Lung (tissue), 12 donors: ENCODE measurements around the gene HACD4. TPM values are rescaled to one million over a fixed set of nuclear protein-coding genes. Genes with fewer than 3 reads are reported as not detected.
"Not testable (repeated sequence)": the region's sequence is repeated elsewhere in the genome, so short reads cannot be mapped to it uniquely, and the experiment has no call there.

ENCODE experiments used
- ATAC-seq: fragments of 200-7000 bp; cut with Tn5 transposase; one replicate; pipeline ENCODE4 v1.9.1; 2020; ENCODE audit warnings: moderate number of reproducible peaks; ENCODE audit not compliant: insufficient read depth, low FRiP score
- DNase-seq, 3 donors: peaks; one replicate each; pipeline ENCODE4 v3.0.0-alpha.2; 2013 to 2017
- H3K27ac ChIP-seq, 2 donors: one replicate each; pipeline ENCODE4 v1.5.1; 2013; ENCODE audit warnings: mild to moderate bottlenecking in 2 of 2, moderate library complexity in 2 of 2, control low read depth in 1 of 2, inconsistent platforms in 1 of 2, low read depth in 1 of 2, low read length in 1 of 2
- H3K27me3 ChIP-seq, 3 donors: one replicate each; pipeline ENCODE4 v1.5.1; 2013; ENCODE audit warnings: low read length in 2 of 3; ENCODE audit not compliant: control insufficient read depth in 3 of 3, insufficient read depth in 3 of 3
- H3K36me3 ChIP-seq, 4 donors: one replicate each; pipeline ENCODE4 v1.5.1; 2013; ENCODE audit warnings: low read length in 4 of 4, mild to moderate bottlenecking in 1 of 4, moderate library complexity in 1 of 4; ENCODE audit not compliant: control insufficient read depth in 4 of 4, insufficient read depth in 4 of 4
- H3K4me1 ChIP-seq, 5 donors: one replicate each; pipeline ENCODE4 v1.5.1; 2013; ENCODE audit warnings: low read length in 5 of 5, mild to moderate bottlenecking in 2 of 5, moderate library complexity in 1 of 5; ENCODE audit not compliant: control insufficient read depth in 5 of 5, insufficient read depth in 5 of 5
- H3K4me3 ChIP-seq: one replicate; pipeline ENCODE4 v1.5.1; 2013; ENCODE audit warnings: mild to moderate bottlenecking, control low read depth, moderate library complexity
- H3K9ac ChIP-seq, 2 donors: one replicate each; pipeline ENCODE4 v1.5.1; 2013; ENCODE audit warnings: low read length in 2 of 2, control low read depth in 1 of 2; ENCODE audit not compliant: insufficient read depth in 1 of 2
- H3K9me3 ChIP-seq, 4 donors: one replicate each; pipeline ENCODE4 v1.5.1; 2013; ENCODE audit warnings: low read length in 3 of 4, mild to moderate bottlenecking in 1 of 4, moderate library complexity in 1 of 4; ENCODE audit not compliant: control insufficient read depth in 4 of 4, insufficient read depth in 3 of 4
- WGBS, 2 donors: extraction: QIAGEN DNeasy Blood & Tissue Kit; methylation state at CpG; one replicate each; pipeline ENCODE4 v1.1.7; 2013; 5-methylcytosine and 5-hydroxymethylcytosine counted together
- polyA plus RNA-seq, 2 donors: library from polyadenylated mRNA; stranded (reverse); fragments of 200-250 nt; gene quantifications; one replicate each; pipeline ENCODE4 v1.2.1, GENCODE V29; 2013
- total RNA-seq, 2 donors: library from RNA; depleted of rRNA in 1 of 2; stranded (reverse); fragments of >200 nt in 1 of 2; gene quantifications; one replicate each; pipeline ENCODE4 v1.2.1, GENCODE V29; 2014 to 2021
- TF ChIP-seq, protein P1 (sequence below): IDR thresholded peaks from 2 replicates; pipeline ENCODE4 v1.5.1; 2012; ENCODE audit warnings: mild to moderate bottlenecking; ENCODE audit errors: control extremely low read depth, extremely low read depth
- donor health status: control.
- donor health status: control.
- donor health status: Bipolar disorder and iron deficiency.
- donor health status: healthy.
- donor health status: DM: yes; HTN: yes; CAD: no.

HACD4 gene
- total and polyA plus RNA-seq, 4 donors, result 2.7 to 15.2 (median 4.8) TPM

DNA sequence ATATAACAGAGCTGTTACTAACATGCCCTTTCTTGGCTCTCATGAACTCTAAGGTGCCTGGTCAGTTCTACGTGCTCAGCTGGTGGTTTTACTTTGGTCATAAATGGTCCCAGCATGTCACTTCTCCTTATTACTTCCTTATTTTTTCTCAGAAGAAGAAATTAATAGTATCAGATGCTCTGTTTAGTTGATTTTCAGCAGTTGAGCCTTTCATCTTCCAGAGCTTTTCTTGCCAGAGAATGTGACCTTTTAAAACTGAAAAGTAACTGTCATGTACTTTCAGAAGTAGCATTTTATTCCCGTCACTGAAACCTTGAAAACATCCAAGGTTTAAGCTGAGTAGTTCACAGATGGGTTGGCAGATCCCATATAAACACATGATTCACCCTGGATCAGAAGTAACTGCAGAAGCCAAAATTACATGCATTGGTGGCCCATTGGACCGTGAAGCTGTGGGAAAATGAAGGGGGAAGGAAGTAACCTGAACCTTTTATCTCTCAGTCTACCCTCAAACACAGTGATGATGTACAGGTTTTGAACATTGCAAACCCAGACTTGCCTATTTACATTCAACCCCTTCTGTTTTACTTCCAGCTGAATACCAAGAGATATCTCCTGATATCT is 50.5 kb downstream of the HACD4 start:
- Histone ChIP-seq H3K4me3 (no peak overlapping the region), H3K27ac (peak overlapping the region in 1 of 2 donors; percentile 41), H3K9ac (no peak overlapping the region), H3K36me3 (peaks cover 2 to 18% (median 6%) of the 10 kb centered on the region in 4 donors), H3K9me3 (no peaks in the 10 kb centered on the region), H3K4me1 (peaks cover 0 to 13% (median 0%) of the 10 kb centered on the region in 5 donors), H3K27me3 (no peaks in the 10 kb centered on the region)
- TF ChIP-seq, protein P1, sequence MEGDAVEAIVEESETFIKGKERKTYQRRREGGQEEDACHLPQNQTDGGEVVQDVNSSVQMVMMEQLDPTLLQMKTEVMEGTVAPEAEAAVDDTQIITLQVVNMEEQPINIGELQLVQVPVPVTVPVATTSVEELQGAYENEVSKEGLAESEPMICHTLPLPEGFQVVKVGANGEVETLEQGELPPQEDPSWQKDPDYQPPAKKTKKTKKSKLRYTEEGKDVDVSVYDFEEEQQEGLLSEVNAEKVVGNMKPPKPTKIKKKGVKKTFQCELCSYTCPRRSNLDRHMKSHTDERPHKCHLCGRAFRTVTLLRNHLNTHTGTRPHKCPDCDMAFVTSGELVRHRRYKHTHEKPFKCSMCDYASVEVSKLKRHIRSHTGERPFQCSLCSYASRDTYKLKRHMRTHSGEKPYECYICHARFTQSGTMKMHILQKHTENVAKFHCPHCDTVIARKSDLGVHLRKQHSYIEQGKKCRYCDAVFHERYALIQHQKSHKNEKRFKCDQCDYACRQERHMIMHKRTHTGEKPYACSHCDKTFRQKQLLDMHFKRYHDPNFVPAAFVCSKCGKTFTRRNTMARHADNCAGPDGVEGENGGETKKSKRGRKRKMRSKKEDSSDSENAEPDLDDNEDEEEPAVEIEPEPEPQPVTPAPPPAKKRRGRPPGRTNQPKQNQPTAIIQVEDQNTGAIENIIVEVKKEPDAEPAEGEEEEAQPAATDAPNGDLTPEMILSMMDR, result no peak
- ATAC-seq, result peak; percentile 34
- peak in 2 of 3 donors; percentile 51 to 53 for DNase-seq
- WGBS, 2 donors, result 32 to 33% methylated on average over 3 of the region's 3 CpGs

- TF ChIP-seq, protein P1, result no peak
- H3K4me1 ChIP-seq, result peaks cover 0 to 13% (median 0%) of the 10 kb centered on the region in 5 donors
- H3K27me3 ChIP-seq, result no peaks in the 10 kb centered on the region
- DNase-seq (no peak), ATAC-seq (no peak)
- peaks cover 2 to 18% (median 6%) of the 10 kb centered on the region in 4 donors for H3K36me3 ChIP-seq
- no peak overlapping the region for H3K9ac ChIP-seq
- 87 to 96% methylated on average over 2 of the region's 2 CpGs for WGBS, 2 donors
- H3K27ac ChIP-seq, result no peak overlapping the region
- no peaks in the 10 kb centered on the region for H3K9me3 ChIP-seq
- no peak overlapping the region for H3K4me3 ChIP-seq
Observed at GRCh38 chr9:20978249-20978648, 53.2 kb downstream of the HACD4 start.

DNA sequence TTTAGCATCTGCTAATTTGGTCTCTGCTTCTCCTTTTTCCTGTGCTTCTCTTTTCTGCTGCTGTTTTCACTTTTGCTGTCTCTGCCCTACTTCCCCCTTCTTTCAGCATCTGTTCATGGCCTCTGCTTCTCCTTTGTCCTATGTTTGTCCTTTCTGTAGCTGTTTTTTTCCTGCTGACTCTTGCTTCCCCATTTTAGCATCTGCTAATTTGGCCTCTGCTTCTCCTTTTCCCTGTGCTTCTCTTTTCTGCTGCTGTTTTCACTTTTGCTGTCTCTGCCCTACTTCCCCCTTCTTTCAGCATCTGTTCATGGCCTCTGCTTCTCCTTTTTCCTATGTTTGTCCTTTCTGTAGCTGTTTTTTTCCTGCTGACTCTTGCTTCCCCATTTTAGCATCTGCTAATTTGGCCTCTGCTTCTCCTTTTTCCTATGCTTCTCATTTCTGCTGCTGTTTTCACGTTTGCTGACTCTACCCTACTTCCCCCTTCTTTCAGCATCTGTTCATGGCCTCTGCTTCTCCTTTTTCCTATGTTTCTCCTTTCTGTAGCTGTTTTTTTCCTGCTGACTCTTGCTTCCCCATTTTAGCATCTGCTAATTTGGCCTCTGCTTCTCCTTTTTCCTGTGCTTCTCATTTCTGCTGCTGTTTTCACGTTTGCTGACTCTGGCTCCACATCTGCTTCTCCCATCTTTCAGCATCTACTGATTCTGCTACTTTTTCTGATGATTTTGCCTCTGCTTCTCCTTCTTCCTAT is 57.1 kb downstream of the HACD4 start:
- not testable (repeated sequence) for H3K4me1 ChIP-seq, H3K27me3 ChIP-seq, H3K9me3 ChIP-seq, ATAC-seq, H3K9ac ChIP-seq, H3K4me3 ChIP-seq, H3K36me3 ChIP-seq, H3K27ac ChIP-seq, DNase-seq
- 13 to 61% methylated on average over 2 of the region's 2 CpGs for WGBS, 2 donors

- not testable (repeated sequence) for ATAC-seq, H3K27ac ChIP-seq, H3K4me1 ChIP-seq, H3K9me3 ChIP-seq, H3K4me3 ChIP-seq, H3K36me3 ChIP-seq, H3K27me3 ChIP-seq, H3K9ac ChIP-seq, DNase-seq
- WGBS, 2 donors, result 61 to 69% methylated on average over 2 of the region's 2 CpGs
Observed at GRCh38 chr9:20973246-20973947, 58.0 kb downstream of the HACD4 start.
